Measurements from ENCODE around the gene UGT8.

UGT8 gene

DNA sequence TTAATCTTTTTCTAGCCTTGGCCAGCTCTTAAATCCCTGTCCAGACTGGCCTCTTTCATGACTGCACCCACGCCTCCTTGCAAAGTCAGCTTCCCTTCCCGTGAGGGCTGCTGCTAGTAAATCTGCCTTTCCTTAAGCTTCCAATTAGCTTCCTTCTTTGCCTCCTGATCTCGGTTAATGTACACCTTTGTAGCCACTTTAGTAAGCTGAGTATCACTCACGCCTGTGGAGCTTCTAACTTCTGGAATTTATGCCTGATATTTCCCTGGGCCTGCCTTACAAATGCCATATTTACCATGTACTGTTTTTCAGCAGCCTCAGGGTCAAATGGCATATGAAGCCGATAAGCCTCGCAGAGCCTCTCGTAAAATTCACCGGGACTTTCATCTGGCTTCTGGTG, 5.1 kb upstream of the UGT8 start:
- TF ChIP-seq, protein P1, sequence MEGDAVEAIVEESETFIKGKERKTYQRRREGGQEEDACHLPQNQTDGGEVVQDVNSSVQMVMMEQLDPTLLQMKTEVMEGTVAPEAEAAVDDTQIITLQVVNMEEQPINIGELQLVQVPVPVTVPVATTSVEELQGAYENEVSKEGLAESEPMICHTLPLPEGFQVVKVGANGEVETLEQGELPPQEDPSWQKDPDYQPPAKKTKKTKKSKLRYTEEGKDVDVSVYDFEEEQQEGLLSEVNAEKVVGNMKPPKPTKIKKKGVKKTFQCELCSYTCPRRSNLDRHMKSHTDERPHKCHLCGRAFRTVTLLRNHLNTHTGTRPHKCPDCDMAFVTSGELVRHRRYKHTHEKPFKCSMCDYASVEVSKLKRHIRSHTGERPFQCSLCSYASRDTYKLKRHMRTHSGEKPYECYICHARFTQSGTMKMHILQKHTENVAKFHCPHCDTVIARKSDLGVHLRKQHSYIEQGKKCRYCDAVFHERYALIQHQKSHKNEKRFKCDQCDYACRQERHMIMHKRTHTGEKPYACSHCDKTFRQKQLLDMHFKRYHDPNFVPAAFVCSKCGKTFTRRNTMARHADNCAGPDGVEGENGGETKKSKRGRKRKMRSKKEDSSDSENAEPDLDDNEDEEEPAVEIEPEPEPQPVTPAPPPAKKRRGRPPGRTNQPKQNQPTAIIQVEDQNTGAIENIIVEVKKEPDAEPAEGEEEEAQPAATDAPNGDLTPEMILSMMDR (IDR thresholded peaks at IDR 0.05; ENCODE audit: insufficient read depth, low read length, poor library complexity, severe bottlenecking) = no peak
- no peak for TF ChIP-seq EZH2phosphoT487 (conservative IDR thresholded peaks at IDR 0.05; ENCODE audit: low read length)
- H3K79me2 ChIP-seq (ENCODE audit: insufficient read depth, low read length) = peaks cover 3% of the 10 kb centered on the region; the same call in 1 of the 2 replicates
- no peaks in the 10 kb centered on the region for H3K36me3 ChIP-seq (ENCODE audit: low read length)
- no peak overlapping the region for H3K4me3 ChIP-seq (ENCODE audit: insufficient read depth, low read length, poor library complexity, severe bottlenecking)
- H3K9me3 ChIP-seq (ENCODE audit: insufficient read depth, low read length) = no peaks in the 10 kb centered on the region
- no peaks in the 10 kb centered on the region for H3K27me3 ChIP-seq (ENCODE audit: low read length)
- no peak overlapping the region for H3K27ac ChIP-seq (ENCODE audit: low read depth, low read length)
- H4K20me1 ChIP-seq (ENCODE audit: low read depth, low read length) = no peaks in the 10 kb centered on the region
- no peak overlapping the region for H3K9ac ChIP-seq (ENCODE audit: low read length)
- H3F3A ChIP-seq (ENCODE audit: insufficient read depth) = no peaks in the 10 kb centered on the region
- H3K4me2 ChIP-seq (ENCODE audit: low read depth, low read length, poor library complexity, severe bottlenecking) = no peak overlapping the region
- no peak overlapping the region for H2AFZ ChIP-seq (ENCODE audit: low read depth, low read length, severe bottlenecking)
- no peaks in the 10 kb centered on the region for H3K9me2 ChIP-seq (replicated peaks; ENCODE audit: insufficient read depth, low read length)

DNA sequence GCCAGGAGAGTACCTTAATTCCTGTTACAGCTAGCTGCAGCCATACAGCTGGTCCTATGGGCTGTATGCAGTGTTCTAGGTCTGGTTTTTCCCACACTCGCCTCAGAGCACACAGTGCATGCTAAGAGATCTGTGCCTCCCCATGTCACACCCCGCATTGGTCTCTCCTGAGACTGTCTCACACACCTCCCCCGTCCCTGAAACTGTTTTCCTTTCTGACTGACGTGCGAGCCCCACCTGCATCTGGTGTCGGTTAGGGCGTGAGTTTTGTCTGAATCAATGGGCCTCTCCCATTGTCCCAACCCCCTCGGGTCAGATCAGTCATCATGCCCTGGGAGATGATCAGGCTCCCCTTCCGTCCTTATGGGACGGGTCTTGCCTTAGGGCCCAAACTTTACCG, 3.4 kb upstream of the UGT8 start:
- Histone ChIP-seq H3F3A (ENCODE audit: insufficient read depth) (0 out of 2 replicates have a peak, but pooled peaks cover 2% of the 10 kb centered on the region), H3K79me2 (ENCODE audit: insufficient read depth, low read length) (peaks cover 15% of the 10 kb centered on the region), H3K4me3 (ENCODE audit: insufficient read depth, low read length, poor library complexity, severe bottlenecking) (no peak overlapping the region), H3K9me3 (ENCODE audit: insufficient read depth, low read length) (no peaks in the 10 kb centered on the region), H3K9me2 (replicated peaks; ENCODE audit: insufficient read depth, low read length) (no peaks in the 10 kb centered on the region), H3K9ac (ENCODE audit: low read length) (no peak overlapping the region), H2AFZ (ENCODE audit: low read depth, low read length, severe bottlenecking) (no peak overlapping the region), H3K27ac (ENCODE audit: low read depth, low read length) (no peak overlapping the region), H3K36me3 (ENCODE audit: low read length) (no peaks in the 10 kb centered on the region), H3K4me2 (ENCODE audit: low read depth, low read length, poor library complexity, severe bottlenecking) (no peak overlapping the region), H3K27me3 (ENCODE audit: low read length) (no peaks in the 10 kb centered on the region), H4K20me1 (ENCODE audit: low read depth, low read length) (no peaks in the 10 kb centered on the region)
- TF ChIP-seq, protein P1 (IDR thresholded peaks at IDR 0.05; ENCODE audit: insufficient read depth, low read length, poor library complexity, severe bottlenecking) = no peak
- TF ChIP-seq EZH2phosphoT487 (conservative IDR thresholded peaks at IDR 0.05; ENCODE audit: low read length) = no peak

DNA sequence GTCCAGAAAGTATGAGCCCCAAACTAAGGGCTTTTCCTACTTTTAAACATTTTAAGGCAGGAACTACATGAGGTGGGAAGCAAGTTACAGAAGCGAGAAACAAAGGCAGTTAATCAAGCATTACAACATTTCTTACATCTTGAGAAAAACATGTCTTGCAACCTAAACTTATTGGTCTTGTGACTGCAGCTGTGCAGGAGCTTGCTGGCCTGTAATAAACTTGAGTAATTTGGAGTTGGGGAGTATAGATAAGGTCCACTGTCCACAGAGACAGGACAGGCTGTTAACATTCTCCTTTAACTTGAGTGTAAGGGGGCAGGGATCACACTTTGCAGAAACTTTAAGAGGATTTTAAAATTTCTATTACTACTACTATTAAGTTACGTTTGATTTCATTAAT, 2.7 kb upstream of the UGT8 start:
- H3K9ac ChIP-seq (ENCODE audit: low read length) = no peak overlapping the region
- no peak overlapping the region for H2AFZ ChIP-seq (ENCODE audit: low read depth, low read length, severe bottlenecking)
- no peaks in the 10 kb centered on the region for H3K9me2 ChIP-seq (replicated peaks; ENCODE audit: insufficient read depth, low read length)
- no peak overlapping the region for H3K27ac ChIP-seq (ENCODE audit: low read depth, low read length)
- H3K9me3 ChIP-seq (ENCODE audit: insufficient read depth, low read length) = no peaks in the 10 kb centered on the region
- peaks cover 5% of the 10 kb centered on the region; the same call in 1 of the 2 replicates for H3F3A ChIP-seq (ENCODE audit: insufficient read depth)
- no peaks in the 10 kb centered on the region for H3K36me3 ChIP-seq (ENCODE audit: low read length)
- H3K79me2 ChIP-seq (ENCODE audit: insufficient read depth, low read length) = peaks cover 22% of the 10 kb centered on the region
- H3K4me3 ChIP-seq (ENCODE audit: insufficient read depth, low read length, poor library complexity, severe bottlenecking) = no peak overlapping the region
- no peak overlapping the region for H3K4me2 ChIP-seq (ENCODE audit: low read depth, low read length, poor library complexity, severe bottlenecking)
- no peaks in the 10 kb centered on the region for H4K20me1 ChIP-seq (ENCODE audit: low read depth, low read length)
- TF ChIP-seq, protein P1 (IDR thresholded peaks at IDR 0.05; ENCODE audit: insufficient read depth, low read length, poor library complexity, severe bottlenecking) = no peak
- no peak for TF ChIP-seq EZH2phosphoT487 (conservative IDR thresholded peaks at IDR 0.05; ENCODE audit: low read length)
- H3K27me3 ChIP-seq (ENCODE audit: low read length) = no peaks in the 10 kb centered on the region
